Measurements from ENCODE around the gene ARHGEF26. TPM values are rescaled to one million over a fixed set of nuclear protein-coding genes. Genes with fewer than 3 reads are reported as not detected.

The ARHGEF26 gene
- total RNA-seq, 4 donors from 2014 or later: 124 to 158 (median 132) TPM

DNA sequence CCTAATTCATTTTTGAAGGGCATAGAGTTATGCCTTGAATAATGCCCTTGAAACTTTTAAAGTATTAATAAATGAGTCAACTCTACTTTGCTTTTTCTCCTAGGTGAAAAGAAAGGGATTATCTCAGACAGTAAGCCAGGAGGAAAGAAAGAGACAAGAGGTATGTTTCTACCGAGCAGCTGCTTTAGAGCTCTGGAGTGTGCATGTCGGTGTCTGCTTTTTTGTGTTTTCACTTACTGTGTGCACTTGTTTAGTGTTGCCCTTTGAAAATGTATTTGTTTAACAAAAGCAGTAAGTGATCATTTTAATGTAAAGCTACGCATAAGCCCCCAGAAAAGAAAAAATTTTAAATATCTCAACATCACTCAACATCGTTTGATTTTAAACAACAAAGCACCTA, 28.1 kb downstream of the ARHGEF26 start:
- H3K36me3 ChIP-seq: peaks cover 0 to 51% (median 5%) of the 10 kb centered on the region in 4 donors

DNA sequence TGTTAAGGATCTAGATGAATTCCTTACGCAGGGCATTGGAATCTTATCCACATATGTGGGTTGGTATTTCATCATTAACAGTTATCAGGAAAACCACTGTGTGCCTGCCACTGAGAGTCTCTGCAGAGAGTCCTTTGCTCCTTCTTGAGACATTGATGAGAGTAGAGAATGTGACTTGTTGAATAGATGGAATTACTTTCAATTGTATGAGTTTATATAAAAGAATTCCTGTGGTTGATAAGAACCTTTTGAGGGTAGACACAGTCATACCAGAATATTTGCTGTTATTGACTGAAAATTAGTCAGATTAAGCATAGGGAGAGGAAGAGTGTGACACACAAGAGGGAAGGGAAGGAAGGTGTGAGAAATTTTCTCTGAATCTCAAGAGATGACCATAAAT, 30.8 kb downstream of the ARHGEF26 start:
- TF ChIP-seq POLR2AphosphoS5 (IDR thresholded peaks at IDR 0.05) (no peak), EP300 (IDR thresholded peaks at IDR 0.05) (no peak), POLR2A (IDR thresholded peaks at IDR 0.05; ENCODE audit: low read depth) (no peak)
- TF ChIP-seq, protein P1, sequence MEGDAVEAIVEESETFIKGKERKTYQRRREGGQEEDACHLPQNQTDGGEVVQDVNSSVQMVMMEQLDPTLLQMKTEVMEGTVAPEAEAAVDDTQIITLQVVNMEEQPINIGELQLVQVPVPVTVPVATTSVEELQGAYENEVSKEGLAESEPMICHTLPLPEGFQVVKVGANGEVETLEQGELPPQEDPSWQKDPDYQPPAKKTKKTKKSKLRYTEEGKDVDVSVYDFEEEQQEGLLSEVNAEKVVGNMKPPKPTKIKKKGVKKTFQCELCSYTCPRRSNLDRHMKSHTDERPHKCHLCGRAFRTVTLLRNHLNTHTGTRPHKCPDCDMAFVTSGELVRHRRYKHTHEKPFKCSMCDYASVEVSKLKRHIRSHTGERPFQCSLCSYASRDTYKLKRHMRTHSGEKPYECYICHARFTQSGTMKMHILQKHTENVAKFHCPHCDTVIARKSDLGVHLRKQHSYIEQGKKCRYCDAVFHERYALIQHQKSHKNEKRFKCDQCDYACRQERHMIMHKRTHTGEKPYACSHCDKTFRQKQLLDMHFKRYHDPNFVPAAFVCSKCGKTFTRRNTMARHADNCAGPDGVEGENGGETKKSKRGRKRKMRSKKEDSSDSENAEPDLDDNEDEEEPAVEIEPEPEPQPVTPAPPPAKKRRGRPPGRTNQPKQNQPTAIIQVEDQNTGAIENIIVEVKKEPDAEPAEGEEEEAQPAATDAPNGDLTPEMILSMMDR (IDR thresholded peaks at IDR 0.05): no peak
- Histone ChIP-seq H3K27me3 (no peaks in the 10 kb centered on the region), H3K4me1 (peaks cover 0 to 28% (median 13%) of the 10 kb centered on the region in 4 donors), H3K36me3 (peaks cover 0 to 51% (median 5%) of the 10 kb centered on the region in 4 donors), H3K4me3 (no peak overlapping the region), H3K27ac (replicated peaks in 1 of 4) (no peak overlapping the region), H3K9me3 (no peaks in the 10 kb centered on the region)
- whole genome bisulfite sequencing: 100% methylated on average over 1 of the region's 1 CpG
- DNase-seq (ENCODE audit: extremely low spot score): no peak
- intact Hi-C loops (cut with DNase I): no loop called here

More for the DNA sequence above, 28.1 kb downstream of the ARHGEF26 start:
- Histone ChIP-seq H3K27ac (replicated peaks in 1 of 4) (no peak overlapping the region), H3K9me3 (no peaks in the 10 kb centered on the region), H3K27me3 (no peaks in the 10 kb centered on the region), H3K4me3 (no peak overlapping the region), H3K4me1 (peaks cover 0 to 45% (median 34%) of the 10 kb centered on the region in 4 donors)
- TF ChIP-seq POLR2A (IDR thresholded peaks at IDR 0.05; ENCODE audit: low read depth): no peak
- TF ChIP-seq EP300 (IDR thresholded peaks at IDR 0.05): no peak
- TF ChIP-seq, protein P1 (IDR thresholded peaks at IDR 0.05): no peak
- no peak for TF ChIP-seq POLR2AphosphoS5 (IDR thresholded peaks at IDR 0.05)
- intact Hi-C loops (cut with DNase I): no loop called here
- 85% methylated on average over 4 of the region's 4 CpGs for WGBS
- DNase-seq (ENCODE audit: extremely low spot score): no peak

DNA sequence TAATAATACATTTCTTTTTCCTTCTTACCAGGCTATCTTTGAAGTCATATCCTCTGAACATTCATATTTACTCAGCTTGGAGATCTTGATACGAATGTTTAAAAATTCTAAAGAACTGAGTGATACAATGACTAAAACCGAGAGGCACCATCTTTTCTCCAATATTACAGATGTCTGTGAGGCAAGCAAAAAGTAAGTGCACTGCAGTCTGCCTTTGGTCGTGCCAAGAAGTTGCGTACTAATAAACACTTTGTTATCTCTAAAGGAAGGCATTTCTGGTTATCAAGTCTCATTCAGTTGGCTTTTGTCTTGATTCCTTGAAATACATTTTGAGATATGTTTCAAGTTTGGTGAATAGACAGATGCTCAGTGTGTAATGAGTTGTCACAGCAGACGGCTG, 31.6 kb downstream of the ARHGEF26 start:
- intact Hi-C loops (cut with DNase I): no loop called here
- no peaks in the 10 kb centered on the region for H3K27me3 ChIP-seq
- 93% methylated on average over 5 of the region's 5 CpGs for WGBS
- H3K4me1 ChIP-seq: peaks cover 0 to 24% (median 11%) of the 10 kb centered on the region in 4 donors
- no peak for DNase-seq (ENCODE audit: extremely low spot score)
- peaks cover 0 to 50% (median 5%) of the 10 kb centered on the region in 4 donors for H3K36me3 ChIP-seq
- H3K27ac ChIP-seq (replicated peaks in 1 of 4): no peak overlapping the region
- H3K9me3 ChIP-seq: no peaks in the 10 kb centered on the region
- H3K4me3 ChIP-seq: no peak overlapping the region
- TF ChIP-seq POLR2A (IDR thresholded peaks at IDR 0.05; ENCODE audit: low read depth): no peak
- TF ChIP-seq, protein P1 (IDR thresholded peaks at IDR 0.05): no peak
- no peak for TF ChIP-seq EP300 (IDR thresholded peaks at IDR 0.05)
- TF ChIP-seq POLR2AphosphoS5 (IDR thresholded peaks at IDR 0.05): no peak

DNA sequence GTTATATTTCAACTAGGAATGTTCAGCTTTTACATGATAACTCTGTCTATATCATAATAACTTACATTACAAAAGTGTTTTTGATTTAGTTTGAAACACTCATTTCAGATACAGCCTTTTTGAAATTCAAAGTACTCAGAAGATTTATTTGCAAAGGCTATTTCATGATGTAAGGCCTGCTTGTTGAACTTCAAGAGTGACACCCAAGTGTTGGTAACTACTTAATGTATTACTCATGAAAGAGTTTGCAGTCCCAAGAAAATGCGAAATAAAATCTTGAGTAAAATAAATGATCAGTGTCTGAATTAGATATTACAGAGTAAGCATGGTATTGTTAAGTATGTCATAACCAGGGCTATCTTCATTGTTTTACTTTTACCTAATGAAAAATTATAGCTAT, 35.3 kb downstream of the ARHGEF26 start:
- WGBS: 97% methylated on average over 1 of the region's 1 CpG
- peaks cover 0 to 26% (median 13%) of the 10 kb centered on the region in 4 donors for H3K4me1 ChIP-seq
- no peak for TF ChIP-seq POLR2A (IDR thresholded peaks at IDR 0.05; ENCODE audit: low read depth)
- TF ChIP-seq, protein P1 (IDR thresholded peaks at IDR 0.05): no peak
- no peak for TF ChIP-seq POLR2AphosphoS5 (IDR thresholded peaks at IDR 0.05)
- TF ChIP-seq EP300 (IDR thresholded peaks at IDR 0.05): no peak
- no peaks in the 10 kb centered on the region for H3K27me3 ChIP-seq
- intact Hi-C loops (cut with DNase I): no loop called here
- no peak overlapping the region for H3K27ac ChIP-seq (replicated peaks in 1 of 4)
- no peak for DNase-seq (ENCODE audit: extremely low spot score)
- no peaks in the 10 kb centered on the region for H3K9me3 ChIP-seq
- H3K36me3 ChIP-seq: peaks cover 0 to 25% (median 3%) of the 10 kb centered on the region in 4 donors
- no peak overlapping the region for H3K4me3 ChIP-seq

DNA sequence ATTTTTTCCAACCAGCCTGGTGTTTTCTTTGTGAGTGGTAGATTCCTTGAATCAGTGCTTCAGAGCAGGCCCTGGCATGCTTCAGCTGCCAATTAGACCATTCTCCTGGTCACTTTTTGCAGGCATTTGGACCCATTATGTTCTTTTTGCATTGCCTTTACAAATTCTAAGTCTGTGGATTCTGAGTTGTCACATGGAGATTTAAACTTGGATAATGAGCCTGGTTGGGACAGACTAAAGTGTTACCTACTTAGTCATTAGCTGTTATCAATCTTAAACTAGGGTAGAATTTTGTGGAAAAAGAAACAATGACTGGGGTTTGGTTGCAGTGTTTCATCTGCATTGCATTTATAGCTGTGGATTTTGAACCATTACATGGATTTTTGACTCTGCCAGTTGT, 40.6 kb downstream of the ARHGEF26 start:
- intact Hi-C loops (cut with DNase I): no loop called here
- H3K27me3 ChIP-seq: no peaks in the 10 kb centered on the region
- TF ChIP-seq POLR2AphosphoS5 (IDR thresholded peaks at IDR 0.05) (no peak), EP300 (IDR thresholded peaks at IDR 0.05) (no peak), POLR2A (IDR thresholded peaks at IDR 0.05; ENCODE audit: low read depth) (no peak)
- TF ChIP-seq, protein P1 (IDR thresholded peaks at IDR 0.05): no peak
- H3K4me3 ChIP-seq: no peak overlapping the region
- H3K27ac ChIP-seq (replicated peaks in 1 of 4): no peak overlapping the region
- peak; percentile 14 for DNase-seq (ENCODE audit: extremely low spot score)
- no peaks in the 10 kb centered on the region for H3K36me3 ChIP-seq
- H3K9me3 ChIP-seq: no peaks in the 10 kb centered on the region
- peaks cover 0 to 57% (median 51%) of the 10 kb centered on the region in 4 donors for H3K4me1 ChIP-seq
